Activated CD4-positive, alpha-beta memory T cell treated with anti-CD3 and anti-CD28 coated beads for 36 hours (primary cell): ENCODE data around the gene SLC24A5. TPM values are rescaled to one million over a fixed set of nuclear protein-coding genes. Genes with fewer than 3 reads are reported as not detected.
A peak's percentile ranks its signal among the peaks of the same experiment; 100 is the strongest.

Experiments
- CTCF ChIA-PET: fragments of 350-600 bp; sonication (Branson Sonifier 250); formaldehyde crosslinking; loops from one replicate; lab custom pipeline; 2021; ENCODE audit warnings: antibody characterized with exemption, inconsistent platforms; lab: Charles Lee
- POLR2A ChIA-PET: fragments of 350-600 bp; sonication (Branson Sonifier 250); formaldehyde crosslinking; loops from one replicate; lab custom pipeline; 2021; ENCODE audit warnings: antibody characterized with exemption; lab: Charles Lee
- DNase-seq: peaks from one replicate; pipeline ENCODE4 v3.0.0-alpha.2; 2020
- H3K27ac Mint-ChIP-seq: one replicate; pipeline ENCODE4 v1.8.0; 2021; ENCODE audit warnings: mixed read lengths
- H3K27me3 Mint-ChIP-seq: one replicate; pipeline ENCODE4 v1.8.0; 2021; ENCODE audit warnings: mixed read lengths
- H3K36me3 Mint-ChIP-seq: one replicate; pipeline ENCODE4 v1.8.0; 2021; ENCODE audit warnings: mixed read lengths
- H3K4me1 Mint-ChIP-seq: one replicate; pipeline ENCODE4 v1.8.0; 2021; ENCODE audit warnings: low read depth, mixed read lengths
- H3K4me3 Mint-ChIP-seq: one replicate; pipeline ENCODE4 v1.8.0; 2021; ENCODE audit warnings: mild to moderate bottlenecking, mixed read lengths
- H3K9me3 Mint-ChIP-seq: one replicate; pipeline ENCODE4 v1.8.0; 2021; ENCODE audit warnings: mixed read lengths
- intact Hi-C: fragments of 100-400 bp; cut with micrococcal nuclease; formaldehyde crosslinking; loops from one replicate; pipeline ENCODE4 v1.15.1; 2023
- total RNA-seq, 2 experiments: library from RNA; stranded (reverse); gene quantifications; one replicate each; pipeline ENCODE4 v1.2.3, GENCODE V29; 2021

The SLC24A5 gene
- total RNA-seq, 2 experiments from 2014 or later = not detected

GRCh38 chr15:48091522-48091921, 29.3 kb upstream of the SLC24A5 start:
- no peak overlapping the region for H3K27ac Mint-ChIP-seq
- H3K4me1 Mint-ChIP-seq = no peaks in the 10 kb centered on the region
- POLR2A ChIA-PET = no interaction called here
- no peak overlapping the region for H3K4me3 Mint-ChIP-seq
- H3K36me3 Mint-ChIP-seq = no peaks in the 10 kb centered on the region
- intact Hi-C loops = no loop called here
- CTCF ChIA-PET = no interaction called here
- no peak for DNase-seq
- no peaks in the 10 kb centered on the region for H3K9me3 Mint-ChIP-seq
- H3K27me3 Mint-ChIP-seq = peaks cover 6% of the 10 kb centered on the region

- Mint-ChIP-seq H3K27me3 (peaks cover 11% of the 10 kb centered on the region), H3K36me3 (no peaks in the 10 kb centered on the region), H3K4me1 (no peaks in the 10 kb centered on the region), H3K4me3 (no peak overlapping the region), H3K27ac (no peak overlapping the region), H3K9me3 (no peaks in the 10 kb centered on the region)
- POLR2A ChIA-PET = no interaction called here
- no peak for DNase-seq
- intact Hi-C loops = no loop called here
- CTCF ChIA-PET = no interaction called here
Measured at GRCh38 chr15:48096355-48096786, 24.4 kb upstream of the SLC24A5 start.

GRCh38 chr15:48096813-48097212, 24.0 kb upstream of the SLC24A5 start:
- Mint-ChIP-seq H3K36me3 (no peaks in the 10 kb centered on the region), H3K27ac (no peak overlapping the region), H3K4me3 (no peak overlapping the region), H3K27me3 (peaks cover 11% of the 10 kb centered on the region), H3K4me1 (no peaks in the 10 kb centered on the region), H3K9me3 (no peaks in the 10 kb centered on the region)
- intact Hi-C loops = no loop called here
- ChIA-PET CTCF (no interaction called here), POLR2A (no interaction called here)
- DNase-seq = no peak

GRCh38 chr15:48097264-48097663, 23.5 kb upstream of the SLC24A5 start:
- no peak for DNase-seq
- CTCF ChIA-PET = no interaction called here
- no peaks in the 10 kb centered on the region for H3K36me3 Mint-ChIP-seq

GRCh38 chr15:48101376-48101961, 19.3 kb upstream of the SLC24A5 start:
- Mint-ChIP-seq H3K9me3 (no peaks in the 10 kb centered on the region), H3K27ac (no peak overlapping the region), H3K36me3 (no peaks in the 10 kb centered on the region), H3K4me1 (no peaks in the 10 kb centered on the region), H3K27me3 (peaks cover 16% of the 10 kb centered on the region), H3K4me3 (no peak overlapping the region)
- POLR2A ChIA-PET = no interaction called here
- no peak for DNase-seq
- intact Hi-C loops = no loop called here
- CTCF ChIA-PET = no interaction called here

More at GRCh38 chr15:48097264-48097663, 23.5 kb upstream of the SLC24A5 start:
- no peak overlapping the region for H3K27ac Mint-ChIP-seq
- POLR2A ChIA-PET = no interaction called here
- intact Hi-C loops = no loop called here
- no peak overlapping the region for H3K4me3 Mint-ChIP-seq
- H3K27me3 Mint-ChIP-seq = peaks cover 13% of the 10 kb centered on the region
- H3K9me3 Mint-ChIP-seq = no peaks in the 10 kb centered on the region
- H3K4me1 Mint-ChIP-seq = no peaks in the 10 kb centered on the region

GRCh38 chr15:48102167-48102566, 18.6 kb upstream of the SLC24A5 start:
- CTCF ChIA-PET = no interaction called here
- peaks cover 18% of the 10 kb centered on the region for H3K27me3 Mint-ChIP-seq

GRCh38 chr15:48103647-48104046, 17.1 kb upstream of the SLC24A5 start:
- no peaks in the 10 kb centered on the region for H3K4me1 Mint-ChIP-seq
- DNase-seq = no peak
- POLR2A ChIA-PET = no interaction called here
- H3K27me3 Mint-ChIP-seq = peaks cover 17% of the 10 kb centered on the region
- H3K9me3 Mint-ChIP-seq = no peaks in the 10 kb centered on the region
- H3K4me3 Mint-ChIP-seq = no peak overlapping the region
- H3K36me3 Mint-ChIP-seq = no peaks in the 10 kb centered on the region
- CTCF ChIA-PET = no interaction called here
- intact Hi-C loops = no loop called here
- H3K27ac Mint-ChIP-seq = no peak overlapping the region

More at GRCh38 chr15:48102167-48102566, 18.6 kb upstream of the SLC24A5 start:
- no peaks in the 10 kb centered on the region for H3K36me3 Mint-ChIP-seq
- H3K4me1 Mint-ChIP-seq = no peaks in the 10 kb centered on the region
- intact Hi-C loops = no loop called here
- no peak overlapping the region for H3K4me3 Mint-ChIP-seq
- no peak for DNase-seq
- H3K27ac Mint-ChIP-seq = no peak overlapping the region
- POLR2A ChIA-PET = no interaction called here
- no peaks in the 10 kb centered on the region for H3K9me3 Mint-ChIP-seq

GRCh38 chr15:48105936-48106335, 14.9 kb upstream of the SLC24A5 start:
- no peak for DNase-seq
- ChIA-PET CTCF (no interaction called here), POLR2A (no interaction called here)
- H3K4me3 Mint-ChIP-seq = no peak overlapping the region
- H3K27ac Mint-ChIP-seq = no peak overlapping the region
- intact Hi-C loops = no loop called here
- no peaks in the 10 kb centered on the region for H3K9me3 Mint-ChIP-seq
- no peaks in the 10 kb centered on the region for H3K4me1 Mint-ChIP-seq
- no peaks in the 10 kb centered on the region for H3K36me3 Mint-ChIP-seq
- H3K27me3 Mint-ChIP-seq = peaks cover 16% of the 10 kb centered on the region

GRCh38 chr15:48109212-48109611, 11.6 kb upstream of the SLC24A5 start:
- intact Hi-C loops = no loop called here
- DNase-seq = no peak
- Mint-ChIP-seq H3K4me1 (no peaks in the 10 kb centered on the region), H3K9me3 (no peaks in the 10 kb centered on the region), H3K4me3 (no peak overlapping the region), H3K27ac (no peak overlapping the region), H3K27me3 (peaks cover 15% of the 10 kb centered on the region), H3K36me3 (no peaks in the 10 kb centered on the region)
- POLR2A ChIA-PET = no interaction called here
- CTCF ChIA-PET = no interaction called here

- no peaks in the 10 kb centered on the region for H3K4me1 Mint-ChIP-seq
- intact Hi-C loops = no loop called here
- no peaks in the 10 kb centered on the region for H3K9me3 Mint-ChIP-seq
- H3K36me3 Mint-ChIP-seq = no peaks in the 10 kb centered on the region
- ChIA-PET POLR2A (no interaction called here), CTCF (no interaction called here)
- DNase-seq = no peak
- peaks cover 15% of the 10 kb centered on the region for H3K27me3 Mint-ChIP-seq
- H3K4me3 Mint-ChIP-seq = no peak overlapping the region
- H3K27ac Mint-ChIP-seq = no peak overlapping the region
Measured at GRCh38 chr15:48109856-48110531, 10.8 kb upstream of the SLC24A5 start.

- no peak overlapping the region for H3K27ac Mint-ChIP-seq
- H3K27me3 Mint-ChIP-seq = peaks cover 10% of the 10 kb centered on the region
- ChIA-PET CTCF (interaction anchor here (0.7 to 2.7 kb wide), 2 partner anchors 140 to 174 kb away, joined by 3 to 12 read pairs; no protein-coding TSS in a partner anchor), POLR2A (no interaction called here)
- no peaks in the 10 kb centered on the region for H3K36me3 Mint-ChIP-seq
- H3K4me1 Mint-ChIP-seq = no peaks in the 10 kb centered on the region
- intact Hi-C loops = no loop called here
- peak; percentile 11 for DNase-seq
- no peak overlapping the region for H3K4me3 Mint-ChIP-seq
- H3K9me3 Mint-ChIP-seq = no peaks in the 10 kb centered on the region
Measured at GRCh38 chr15:48112242-48112641, 8.5 kb upstream of the SLC24A5 start.

GRCh38 chr15:48119277-48119676, 1.5 kb upstream of the SLC24A5 start:
- no peak overlapping the region for H3K4me3 Mint-ChIP-seq
- H3K9me3 Mint-ChIP-seq = no peaks in the 10 kb centered on the region
- H3K36me3 Mint-ChIP-seq = no peaks in the 10 kb centered on the region
- POLR2A ChIA-PET = no interaction called here
- CTCF ChIA-PET = no interaction called here
- intact Hi-C loops = no loop called here
- H3K4me1 Mint-ChIP-seq = no peaks in the 10 kb centered on the region
- peaks cover 5% of the 10 kb centered on the region for H3K27me3 Mint-ChIP-seq
- no peak for DNase-seq
- H3K27ac Mint-ChIP-seq = no peak overlapping the region

GRCh38 chr15:48121849-48122248, 1.1 kb downstream of the SLC24A5 start:
- no peaks in the 10 kb centered on the region for H3K36me3 Mint-ChIP-seq
- H3K4me1 Mint-ChIP-seq = no peaks in the 10 kb centered on the region
- ChIA-PET CTCF (no interaction called here), POLR2A (no interaction called here)
- intact Hi-C loops = no loop called here
- peaks cover 5% of the 10 kb centered on the region for H3K27me3 Mint-ChIP-seq
- no peak overlapping the region for H3K4me3 Mint-ChIP-seq
- no peak overlapping the region for H3K27ac Mint-ChIP-seq
- no peak for DNase-seq
- no peaks in the 10 kb centered on the region for H3K9me3 Mint-ChIP-seq
